ENCODE measurements around the gene GDF10.

Gene GDF10, protein sequence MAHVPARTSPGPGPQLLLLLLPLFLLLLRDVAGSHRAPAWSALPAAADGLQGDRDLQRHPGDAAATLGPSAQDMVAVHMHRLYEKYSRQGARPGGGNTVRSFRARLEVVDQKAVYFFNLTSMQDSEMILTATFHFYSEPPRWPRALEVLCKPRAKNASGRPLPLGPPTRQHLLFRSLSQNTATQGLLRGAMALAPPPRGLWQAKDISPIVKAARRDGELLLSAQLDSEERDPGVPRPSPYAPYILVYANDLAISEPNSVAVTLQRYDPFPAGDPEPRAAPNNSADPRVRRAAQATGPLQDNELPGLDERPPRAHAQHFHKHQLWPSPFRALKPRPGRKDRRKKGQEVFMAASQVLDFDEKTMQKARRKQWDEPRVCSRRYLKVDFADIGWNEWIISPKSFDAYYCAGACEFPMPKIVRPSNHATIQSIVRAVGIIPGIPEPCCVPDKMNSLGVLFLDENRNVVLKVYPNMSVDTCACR

DNA sequence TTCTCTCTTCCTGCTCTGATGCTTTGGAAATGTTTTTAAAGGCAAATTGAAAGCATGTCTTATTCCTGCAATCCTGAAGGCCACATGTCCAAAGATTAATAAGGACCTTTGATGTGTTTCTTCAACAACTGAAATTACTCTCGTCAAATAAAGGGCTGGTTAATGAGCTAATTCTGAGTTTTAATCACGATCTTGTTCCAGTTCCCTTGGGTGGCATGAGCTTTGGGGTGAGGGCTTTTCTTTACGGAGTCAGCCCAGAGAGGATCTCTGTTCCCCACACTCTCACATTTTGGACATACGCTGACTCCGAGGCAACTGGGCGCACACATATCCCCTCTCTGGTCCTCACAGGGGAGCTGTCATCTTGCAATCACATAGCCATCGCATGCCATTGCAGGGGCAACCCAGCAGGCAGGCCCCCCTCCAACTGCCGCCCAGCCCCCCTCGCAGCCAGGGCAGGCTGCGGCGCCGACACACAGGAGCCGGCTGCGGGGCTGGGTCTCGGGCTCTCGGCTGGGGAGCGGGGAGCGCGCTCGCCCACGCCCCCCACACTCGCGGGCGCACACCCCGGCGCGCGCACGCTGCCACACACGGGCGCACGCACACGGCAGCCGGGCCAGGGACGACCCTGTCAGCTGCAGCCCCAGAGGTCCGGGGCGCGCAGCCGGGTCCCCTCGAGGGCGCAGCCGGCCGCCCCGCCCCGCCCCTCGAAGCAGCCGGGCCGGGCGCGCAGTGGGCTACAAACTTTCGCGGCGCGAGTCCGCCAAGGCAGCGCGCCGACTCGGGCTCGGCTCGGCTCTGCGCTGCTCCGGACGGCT is at the start of gene GDF10:
GDF10 (plus strand) TSS at position 587 of the 818 bp plus-strand sequence. CDS start 455 bp downstream, outside the sequence.
- no peaks in the 10 kb centered on the region for H3K9me3 ChIP-seq (ENCODE audit: control insufficient read depth, low read length)
- H3K9ac ChIP-seq (ENCODE audit: low read length), result no peak within 1 kb of the TSS
- no peaks in the 10 kb centered on the region for H3K36me3 ChIP-seq (ENCODE audit: control insufficient read depth, insufficient read depth, low read length)
- peaks cover 51% of the 10 kb centered on the region for H3K27me3 ChIP-seq (ENCODE audit: control insufficient read depth, insufficient read depth, low read length)
- H3K4me1 ChIP-seq (ENCODE audit: control insufficient read depth, insufficient read depth, low read length), result peaks cover 3% of the 10 kb centered on the region
- H3K4me3 ChIP-seq (ENCODE audit: low read length), result no peak within 1 kb of the TSS

DNA sequence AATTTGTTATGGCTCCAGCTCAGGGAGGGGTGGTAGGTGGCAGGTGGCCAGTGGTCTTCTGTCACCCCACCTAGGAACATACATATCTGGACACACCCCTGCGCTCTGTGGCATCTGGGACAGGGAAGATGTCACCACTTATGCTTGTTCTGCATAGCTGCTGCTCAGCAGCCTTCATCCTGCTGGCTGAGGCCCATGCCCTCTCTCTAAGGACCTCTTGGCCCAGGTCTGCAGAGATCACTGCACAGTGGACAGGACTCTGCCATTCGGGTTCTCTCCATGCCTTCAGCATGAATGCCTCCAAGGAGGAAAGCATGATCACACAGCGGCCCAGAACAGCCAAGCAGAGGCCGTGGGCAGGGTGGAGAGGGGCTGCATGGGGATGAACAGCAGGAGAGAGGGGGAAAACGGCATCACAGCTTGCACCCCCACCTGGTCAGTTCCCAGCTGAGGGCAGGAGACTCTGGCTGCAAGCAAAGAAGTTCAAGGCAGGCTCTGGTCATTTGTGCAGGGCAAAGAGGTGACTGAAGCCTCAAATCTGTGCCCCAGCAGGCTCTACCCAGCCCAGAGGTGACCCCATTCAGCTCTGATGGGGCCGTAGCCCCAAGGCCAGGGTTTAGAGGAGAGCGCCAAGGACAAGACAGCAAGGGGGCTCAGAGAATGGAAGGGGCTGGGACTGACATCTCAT is 47.8 kb upstream of the GDF10 start:
- H3K4me3 ChIP-seq (ENCODE audit: low read length), result no peak overlapping the region
- H3K27me3 ChIP-seq (ENCODE audit: control insufficient read depth, insufficient read depth, low read length), result no peaks in the 10 kb centered on the region
- no peaks in the 10 kb centered on the region for H3K36me3 ChIP-seq (ENCODE audit: control insufficient read depth, insufficient read depth, low read length)
- no peaks in the 10 kb centered on the region for H3K4me1 ChIP-seq (ENCODE audit: control insufficient read depth, insufficient read depth, low read length)
- no peak overlapping the region for H3K9ac ChIP-seq (ENCODE audit: low read length)
- no peaks in the 10 kb centered on the region for H3K9me3 ChIP-seq (ENCODE audit: control insufficient read depth, low read length)

DNA sequence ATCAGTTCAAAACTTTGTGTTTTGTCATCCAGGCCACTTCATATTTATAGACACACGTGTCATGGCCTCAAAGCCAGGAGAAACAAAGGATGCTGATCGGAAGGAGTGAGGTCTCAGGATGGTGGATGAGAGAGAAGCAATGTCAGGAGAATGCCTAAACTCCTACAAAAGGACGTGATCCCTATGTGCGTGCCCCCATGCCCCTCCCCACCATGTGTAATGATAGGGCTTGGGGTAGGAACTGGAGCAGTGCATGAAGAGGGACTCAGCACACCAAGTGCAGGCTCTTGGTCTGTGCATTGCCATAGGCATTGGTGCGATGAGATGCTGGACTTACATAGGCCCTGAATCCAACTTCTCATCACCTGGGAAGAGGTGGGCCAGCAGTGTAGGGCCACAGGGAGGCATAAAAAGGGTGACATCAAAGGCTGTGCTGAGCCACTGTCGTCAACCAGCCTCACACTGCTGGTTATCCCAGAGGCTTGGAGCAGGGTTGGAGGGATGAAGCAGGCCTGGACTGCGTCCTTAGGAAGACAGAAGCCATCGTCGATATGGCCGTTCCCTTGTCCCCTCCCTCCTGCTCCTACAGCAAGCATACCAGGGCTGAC is 46.9 kb upstream of the GDF10 start:
- Histone ChIP-seq H3K4me1 (ENCODE audit: control insufficient read depth, insufficient read depth, low read length) (no peaks in the 10 kb centered on the region), H3K9me3 (ENCODE audit: control insufficient read depth, low read length) (no peaks in the 10 kb centered on the region), H3K36me3 (ENCODE audit: control insufficient read depth, insufficient read depth, low read length) (no peaks in the 10 kb centered on the region), H3K9ac (ENCODE audit: low read length) (no peak overlapping the region), H3K4me3 (ENCODE audit: low read length) (no peak overlapping the region), H3K27me3 (ENCODE audit: control insufficient read depth, insufficient read depth, low read length) (no peaks in the 10 kb centered on the region)

DNA sequence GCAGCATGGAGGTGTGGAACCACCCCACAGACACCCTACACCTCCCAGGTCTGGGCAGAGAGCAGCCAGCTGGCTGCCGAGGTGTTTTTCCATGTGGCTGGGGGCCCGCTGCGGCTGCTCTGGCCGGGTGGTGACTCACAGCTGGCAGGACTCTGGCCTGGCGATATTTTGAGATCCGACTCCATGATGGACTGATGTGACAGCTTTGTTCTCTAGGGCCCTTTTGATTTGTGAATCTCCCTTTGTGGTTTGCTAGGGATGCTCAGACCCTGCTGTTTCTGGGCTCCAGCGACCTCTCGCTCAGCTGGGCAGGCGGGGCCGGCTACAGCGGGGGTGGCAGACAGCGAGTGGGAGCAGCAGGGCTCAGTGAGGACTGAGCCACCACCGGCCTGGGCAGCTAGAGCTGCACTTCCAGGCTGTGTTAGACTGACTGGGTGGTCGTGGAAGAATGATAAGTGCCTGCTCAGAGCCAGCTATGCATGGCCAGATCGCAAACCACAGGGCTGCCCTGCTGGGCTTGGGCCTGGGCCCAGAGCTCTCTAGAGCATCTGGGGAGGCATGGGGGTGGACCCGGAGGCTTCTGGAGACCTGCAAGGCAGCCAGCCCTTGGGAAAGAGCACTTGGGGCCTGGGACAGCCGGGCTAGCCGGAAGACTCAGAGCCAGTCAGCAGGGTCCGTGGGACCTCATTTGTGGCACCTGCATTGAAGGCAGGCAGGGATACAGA is 46.2 kb upstream of the GDF10 start:
- H3K4me3 ChIP-seq (ENCODE audit: low read length), result no peak overlapping the region
- H3K36me3 ChIP-seq (ENCODE audit: control insufficient read depth, insufficient read depth, low read length), result no peaks in the 10 kb centered on the region

DNA sequence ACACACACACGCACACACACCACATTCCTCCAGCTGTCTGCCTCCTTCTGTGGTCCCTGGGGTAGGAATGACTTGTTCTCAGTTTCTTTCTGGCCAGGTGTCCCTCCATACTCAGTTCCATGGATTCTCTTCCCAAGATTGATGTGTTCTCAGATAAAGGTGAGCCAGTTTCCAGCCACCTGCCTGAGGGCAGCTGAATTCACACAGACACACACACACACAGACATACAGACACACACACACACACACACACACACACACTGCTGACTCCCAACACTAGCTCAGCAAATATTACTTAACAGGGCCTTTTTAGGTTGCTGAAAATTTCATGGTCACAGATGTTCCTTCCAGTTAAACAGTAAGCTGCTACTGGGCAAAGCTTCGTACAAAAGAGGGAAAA is 45.4 kb upstream of the GDF10 start:
- Histone ChIP-seq H3K9me3 (ENCODE audit: control insufficient read depth, low read length) (no peaks in the 10 kb centered on the region), H3K36me3 (ENCODE audit: control insufficient read depth, insufficient read depth, low read length) (no peaks in the 10 kb centered on the region), H3K4me1 (ENCODE audit: control insufficient read depth, insufficient read depth, low read length) (no peaks in the 10 kb centered on the region), H3K9ac (ENCODE audit: low read length) (no peak overlapping the region), H3K27me3 (ENCODE audit: control insufficient read depth, insufficient read depth, low read length) (no peaks in the 10 kb centered on the region), H3K4me3 (ENCODE audit: low read length) (no peak overlapping the region)

More for the DNA sequence above, 46.2 kb upstream of the GDF10 start:
- no peaks in the 10 kb centered on the region for H3K27me3 ChIP-seq (ENCODE audit: control insufficient read depth, insufficient read depth, low read length)
- no peak overlapping the region for H3K9ac ChIP-seq (ENCODE audit: low read length)
- H3K9me3 ChIP-seq (ENCODE audit: control insufficient read depth, low read length), result no peaks in the 10 kb centered on the region
- no peaks in the 10 kb centered on the region for H3K4me1 ChIP-seq (ENCODE audit: control insufficient read depth, insufficient read depth, low read length)

DNA sequence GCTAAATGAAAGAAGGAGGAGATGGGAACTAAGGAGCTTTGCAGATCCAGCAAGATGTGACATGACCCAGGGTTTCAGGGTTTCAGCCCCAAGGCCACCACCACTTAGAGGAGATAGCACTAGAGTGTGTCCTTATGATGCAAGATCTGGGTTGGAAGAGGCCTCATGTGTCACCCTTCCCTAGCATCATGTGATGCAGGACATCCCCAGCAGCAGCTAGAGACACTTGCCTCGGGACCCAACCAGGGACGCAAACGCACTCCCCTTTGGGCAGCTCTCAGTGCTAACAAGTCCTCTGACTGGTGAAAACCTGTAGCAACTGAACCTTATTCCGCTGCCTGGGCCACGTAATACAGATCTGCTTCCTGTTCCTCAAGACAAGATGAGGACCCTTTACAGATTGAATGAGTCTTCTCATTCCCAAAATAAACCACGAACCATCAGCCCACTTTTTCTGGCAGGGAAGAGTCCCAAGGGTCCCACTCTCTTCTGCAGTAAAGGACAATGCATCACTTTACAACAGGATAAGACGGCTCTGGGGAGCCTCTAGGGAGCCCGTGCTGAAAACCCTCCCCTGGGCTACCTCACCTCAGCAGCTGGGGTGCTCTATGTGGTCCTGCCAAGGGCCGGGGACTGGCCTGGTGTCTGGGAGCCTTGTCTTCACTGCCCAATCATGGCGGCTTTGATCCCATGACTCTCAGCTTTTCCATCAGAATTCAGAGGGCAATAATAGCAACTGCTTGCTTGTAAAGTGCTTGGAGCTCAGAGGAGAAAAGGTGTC is 44.8 kb upstream of the GDF10 start:
- no peaks in the 10 kb centered on the region for H3K9me3 ChIP-seq (ENCODE audit: control insufficient read depth, low read length)
- H3K27me3 ChIP-seq (ENCODE audit: control insufficient read depth, insufficient read depth, low read length), result no peaks in the 10 kb centered on the region
- H3K4me1 ChIP-seq (ENCODE audit: control insufficient read depth, insufficient read depth, low read length), result no peaks in the 10 kb centered on the region
- no peak overlapping the region for H3K9ac ChIP-seq (ENCODE audit: low read length)
- no peak overlapping the region for H3K4me3 ChIP-seq (ENCODE audit: low read length)
- no peaks in the 10 kb centered on the region for H3K36me3 ChIP-seq (ENCODE audit: control insufficient read depth, insufficient read depth, low read length)

DNA sequence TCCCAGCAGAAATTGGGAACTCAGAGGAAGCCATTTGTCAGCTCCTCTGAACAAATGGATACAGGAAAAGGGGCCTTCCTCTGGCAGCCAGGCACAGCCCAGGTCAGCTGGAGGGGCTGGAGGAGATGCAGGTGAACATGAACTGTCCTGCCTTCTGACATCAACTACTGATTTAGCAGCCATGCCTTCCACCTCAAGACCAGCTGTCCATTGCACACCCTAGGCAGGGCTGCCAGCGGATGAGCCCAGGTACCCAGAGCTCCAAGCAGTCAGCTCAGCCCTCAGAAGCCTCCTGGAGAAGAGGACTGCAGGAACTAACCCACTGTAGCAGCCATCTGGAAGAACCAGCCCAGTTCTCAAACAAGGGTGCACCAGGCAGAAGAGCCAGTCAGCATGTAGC is 44.1 kb upstream of the GDF10 start:
- no peak overlapping the region for H3K9ac ChIP-seq (ENCODE audit: low read length)
- no peaks in the 10 kb centered on the region for H3K9me3 ChIP-seq (ENCODE audit: control insufficient read depth, low read length)
- H3K36me3 ChIP-seq (ENCODE audit: control insufficient read depth, insufficient read depth, low read length), result no peaks in the 10 kb centered on the region
- H3K4me1 ChIP-seq (ENCODE audit: control insufficient read depth, insufficient read depth, low read length), result no peaks in the 10 kb centered on the region
- H3K4me3 ChIP-seq (ENCODE audit: low read length), result no peak overlapping the region
- no peaks in the 10 kb centered on the region for H3K27me3 ChIP-seq (ENCODE audit: control insufficient read depth, insufficient read depth, low read length)

DNA sequence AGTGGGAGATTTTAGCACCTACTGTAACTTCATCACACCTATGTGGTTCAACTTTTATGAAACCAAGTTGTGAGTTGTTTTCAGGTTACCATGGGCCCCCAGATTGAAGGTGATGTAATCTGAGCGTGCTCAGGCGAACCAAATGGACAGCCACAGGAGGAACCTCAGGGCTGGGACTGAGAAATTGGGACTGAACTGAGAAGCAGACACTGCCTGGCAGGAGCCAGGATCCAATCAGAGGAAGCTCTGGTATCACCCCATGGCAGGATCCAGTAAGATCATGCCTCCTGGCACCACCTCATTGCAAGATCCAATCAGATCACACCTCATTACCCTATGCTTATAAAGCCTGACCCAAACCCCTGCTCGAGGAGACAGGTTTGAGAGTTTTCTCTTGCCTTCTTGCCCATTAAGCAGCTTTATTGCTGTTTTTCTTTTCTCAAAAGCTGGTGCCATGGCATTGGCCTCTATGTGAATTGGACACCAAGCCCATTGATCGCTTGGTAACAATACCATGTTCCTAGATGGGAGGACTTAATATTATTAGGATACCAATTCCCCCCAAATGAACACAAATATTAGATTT is 43.2 kb upstream of the GDF10 start:
- Histone ChIP-seq H3K4me1 (ENCODE audit: control insufficient read depth, insufficient read depth, low read length) (no peaks in the 10 kb centered on the region), H3K36me3 (ENCODE audit: control insufficient read depth, insufficient read depth, low read length) (no peaks in the 10 kb centered on the region), H3K27me3 (ENCODE audit: control insufficient read depth, insufficient read depth, low read length) (no peaks in the 10 kb centered on the region), H3K9ac (ENCODE audit: low read length) (no peak overlapping the region), H3K9me3 (ENCODE audit: control insufficient read depth, low read length) (no peaks in the 10 kb centered on the region), H3K4me3 (ENCODE audit: low read length) (no peak overlapping the region)

DNA sequence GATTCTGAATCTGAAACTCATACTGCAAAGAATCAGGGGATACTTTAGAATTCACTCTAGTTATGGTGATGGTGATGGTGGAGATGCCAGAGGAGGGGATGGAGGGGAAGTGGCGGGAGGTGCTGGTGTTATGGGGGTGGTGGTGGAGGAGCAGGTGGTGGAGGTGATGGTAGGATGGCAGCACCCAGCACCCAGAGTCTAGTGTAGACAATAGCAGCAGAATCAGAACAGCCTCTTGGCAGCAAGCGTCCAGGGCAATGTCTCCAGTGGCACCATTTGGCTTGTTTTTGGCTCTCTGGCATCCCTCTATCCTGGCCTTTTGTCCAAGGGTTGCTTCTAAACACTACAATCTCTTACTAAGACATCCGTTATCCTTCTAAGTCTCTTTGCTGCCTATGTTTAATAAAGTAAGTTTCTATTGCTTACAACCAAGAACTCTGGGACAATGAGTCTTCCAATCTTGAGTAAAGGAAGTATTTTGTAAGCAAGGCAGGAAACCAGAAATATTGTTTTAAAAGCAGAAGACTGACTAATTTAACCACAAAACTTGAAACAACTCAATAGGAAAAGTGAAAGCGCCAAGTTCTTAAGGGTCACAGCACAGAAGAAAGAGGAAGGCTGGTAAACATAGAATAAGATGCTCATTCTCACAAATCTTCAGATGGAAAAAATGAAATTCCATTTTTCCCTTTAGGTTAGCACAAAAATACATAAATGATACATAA is 42.4 kb upstream of the GDF10 start:
- no peaks in the 10 kb centered on the region for H3K36me3 ChIP-seq (ENCODE audit: control insufficient read depth, insufficient read depth, low read length)
- no peaks in the 10 kb centered on the region for H3K4me1 ChIP-seq (ENCODE audit: control insufficient read depth, insufficient read depth, low read length)
- H3K27me3 ChIP-seq (ENCODE audit: control insufficient read depth, insufficient read depth, low read length), result no peaks in the 10 kb centered on the region
- H3K9ac ChIP-seq (ENCODE audit: low read length), result no peak overlapping the region
- no peaks in the 10 kb centered on the region for H3K9me3 ChIP-seq (ENCODE audit: control insufficient read depth, low read length)
- H3K4me3 ChIP-seq (ENCODE audit: low read length), result no peak overlapping the region

DNA sequence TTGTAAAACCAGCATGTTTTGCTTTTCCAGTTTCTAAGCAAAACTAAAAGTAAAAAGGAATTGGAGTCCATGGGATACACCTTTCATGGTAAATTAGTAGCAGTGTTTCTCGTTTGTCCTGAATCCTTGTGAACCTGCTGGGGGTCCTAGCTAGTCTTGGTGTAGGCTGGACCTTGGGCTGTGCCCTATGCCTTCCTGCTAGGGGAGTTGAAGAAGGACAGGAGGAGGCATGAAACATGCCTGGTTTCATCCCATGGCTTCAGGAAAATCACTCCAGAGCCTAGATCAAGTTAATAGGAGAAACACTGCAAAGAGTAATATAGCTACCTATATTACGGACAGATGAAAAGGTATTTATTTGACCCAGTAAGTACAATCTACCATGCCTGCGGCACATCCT is 41.1 kb upstream of the GDF10 start:
- Histone ChIP-seq H3K36me3 (ENCODE audit: control insufficient read depth, insufficient read depth, low read length) (no peaks in the 10 kb centered on the region), H3K9me3 (ENCODE audit: control insufficient read depth, low read length) (no peaks in the 10 kb centered on the region), H3K4me1 (ENCODE audit: control insufficient read depth, insufficient read depth, low read length) (no peaks in the 10 kb centered on the region), H3K27me3 (ENCODE audit: control insufficient read depth, insufficient read depth, low read length) (no peaks in the 10 kb centered on the region), H3K9ac (ENCODE audit: low read length) (no peak overlapping the region), H3K4me3 (ENCODE audit: low read length) (no peak overlapping the region)
